Measurements from ENCODE around the gene TMEM98.

TMEM98 gene

DNA sequence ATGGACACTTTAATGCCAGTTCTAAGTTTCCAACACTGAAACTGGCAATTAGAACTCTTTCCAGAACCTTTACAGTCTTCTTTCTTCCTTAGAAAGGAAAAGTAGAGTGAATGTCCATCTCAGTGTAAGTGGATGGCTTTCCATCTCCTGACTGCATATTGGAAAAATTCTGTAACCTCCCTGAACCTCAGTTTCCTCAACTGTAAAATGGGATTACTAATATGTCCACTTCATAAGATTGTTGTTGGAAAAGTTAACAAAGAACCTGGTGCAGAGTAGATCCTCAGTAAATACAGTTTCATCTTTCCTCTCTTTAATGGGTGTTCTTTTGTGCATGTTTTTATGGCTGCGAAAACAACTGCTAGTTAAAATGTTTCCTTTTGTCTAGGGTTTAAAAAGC, 2.6 kb downstream of the TMEM98 start:
- H3K36me3 ChIP-seq (ENCODE audit: insufficient read depth, low read length): no peaks in the 10 kb centered on the region
- H3K27ac ChIP-seq (ENCODE audit: low read length): no peak overlapping the region
- DNase-seq (no peak), ATAC-seq (ENCODE audit: insufficient read depth, low read depth) (no peak)
- no peaks in the 10 kb centered on the region for H4K20me1 ChIP-seq (ENCODE audit: insufficient read depth, low read length)
- no peak for TF ChIP-seq CTCF (IDR thresholded peaks at IDR 0.05; ENCODE audit: borderline replicate concordance, extremely low read depth, low read length, poor library complexity, severe bottlenecking)
- TF ChIP-seq EZH2 (IDR thresholded peaks at IDR 0.05; ENCODE audit: borderline replicate concordance, low read depth, low read length, severe bottlenecking): no peak
- no peaks in the 10 kb centered on the region for H3K9me3 ChIP-seq (ENCODE audit: insufficient read depth, low read length, severe bottlenecking)
- no peak overlapping the region for H3K4me2 ChIP-seq (ENCODE audit: insufficient read depth, low read length)
- no peak overlapping the region for H3K4me3 ChIP-seq (ENCODE audit: low read depth in 1 of 2, low read length in 2 of 2)
- H3K9ac ChIP-seq (ENCODE audit: low read depth, low read length): no peak overlapping the region
- H3K4me1 ChIP-seq (ENCODE audit: insufficient read depth, low read length): no peaks in the 10 kb centered on the region
- H3K79me2 ChIP-seq (ENCODE audit: insufficient read depth, low read length): no peaks in the 10 kb centered on the region
- H3K27me3 ChIP-seq (ENCODE audit: insufficient read depth, low read length, poor library complexity): peaks cover 10% of the 10 kb centered on the region
- no peak overlapping the region for H2AFZ ChIP-seq (ENCODE audit: low read depth, low read length)

- H3K9me3 ChIP-seq (ENCODE audit: insufficient read depth, low read length, severe bottlenecking): no peaks in the 10 kb centered on the region
- H3K36me3 ChIP-seq (ENCODE audit: insufficient read depth, low read length): no peaks in the 10 kb centered on the region
- H3K4me2 ChIP-seq (ENCODE audit: insufficient read depth, low read length): no peak overlapping the region
Measured at GRCh38 chr17:32931686-32932085, 3.7 kb downstream of the TMEM98 start.

DNA sequence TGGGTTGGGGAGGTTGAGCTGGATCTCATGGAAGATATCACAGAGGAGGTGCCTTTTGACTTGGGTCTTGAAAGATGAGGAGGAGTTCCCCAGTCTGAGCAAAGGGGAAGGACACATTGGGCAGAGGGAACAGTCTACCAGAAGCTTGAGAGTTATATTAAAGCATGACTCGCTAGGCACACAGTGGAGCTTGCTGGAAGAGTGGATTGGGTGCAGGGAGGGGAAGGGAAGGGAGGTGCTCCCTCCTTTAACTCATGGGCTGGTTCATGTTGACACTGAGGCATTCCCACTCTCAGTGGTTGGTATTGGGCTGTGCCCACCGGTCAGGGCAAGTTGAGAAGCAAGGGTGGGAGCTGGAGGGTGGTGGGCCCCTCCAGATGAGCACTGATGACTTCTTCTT, 5.9 kb downstream of the TMEM98 start:
- no peaks in the 10 kb centered on the region for H3K9me3 ChIP-seq (ENCODE audit: insufficient read depth, low read length, severe bottlenecking)
- no peak overlapping the region for H3K9ac ChIP-seq (ENCODE audit: low read depth, low read length)
- H3K4me2 ChIP-seq (ENCODE audit: insufficient read depth, low read length): no peak overlapping the region
- H3K4me3 ChIP-seq (ENCODE audit: low read depth in 1 of 2, low read length in 2 of 2): no peak overlapping the region
- no peak overlapping the region for H3K27ac ChIP-seq (ENCODE audit: low read length)
- H4K20me1 ChIP-seq (ENCODE audit: insufficient read depth, low read length): no peaks in the 10 kb centered on the region
- peaks cover 10% of the 10 kb centered on the region for H3K27me3 ChIP-seq (ENCODE audit: insufficient read depth, low read length, poor library complexity)
- H3K79me2 ChIP-seq (ENCODE audit: insufficient read depth, low read length): no peaks in the 10 kb centered on the region
- DNase-seq (no peak), ATAC-seq (ENCODE audit: insufficient read depth, low read depth) (no peak)
- no peaks in the 10 kb centered on the region for H3K36me3 ChIP-seq (ENCODE audit: insufficient read depth, low read length)
- H3K4me1 ChIP-seq (ENCODE audit: insufficient read depth, low read length): no peaks in the 10 kb centered on the region
- no peak overlapping the region for H2AFZ ChIP-seq (ENCODE audit: low read depth, low read length)
- TF ChIP-seq EZH2 (IDR thresholded peaks at IDR 0.05; ENCODE audit: borderline replicate concordance, low read depth, low read length, severe bottlenecking) (no peak), CTCF (IDR thresholded peaks at IDR 0.05; ENCODE audit: borderline replicate concordance, extremely low read depth, low read length, poor library complexity, severe bottlenecking) (no peak)

More at GRCh38 chr17:32931686-32932085, 3.7 kb downstream of the TMEM98 start:
- no peak for DNase-seq
- Histone ChIP-seq H3K79me2 (ENCODE audit: insufficient read depth, low read length) (no peaks in the 10 kb centered on the region), H3K4me1 (ENCODE audit: insufficient read depth, low read length) (no peaks in the 10 kb centered on the region), H3K4me3 (ENCODE audit: low read depth in 1 of 2, low read length in 2 of 2) (no peak overlapping the region), H2AFZ (ENCODE audit: low read depth, low read length) (no peak overlapping the region), H4K20me1 (ENCODE audit: insufficient read depth, low read length) (no peaks in the 10 kb centered on the region), H3K9ac (ENCODE audit: low read depth, low read length) (no peak overlapping the region), H3K27ac (ENCODE audit: low read length) (no peak overlapping the region), H3K27me3 (ENCODE audit: insufficient read depth, low read length, poor library complexity) (peaks cover 10% of the 10 kb centered on the region)
- ATAC-seq (ENCODE audit: insufficient read depth, low read depth): no peak
- TF ChIP-seq CTCF (IDR thresholded peaks at IDR 0.05; ENCODE audit: borderline replicate concordance, extremely low read depth, low read length, poor library complexity, severe bottlenecking) (no peak), EZH2 (IDR thresholded peaks at IDR 0.05; ENCODE audit: borderline replicate concordance, low read depth, low read length, severe bottlenecking) (no peak)

GRCh38 chr17:32935726-32936125, 7.8 kb downstream of the TMEM98 start:
- Histone ChIP-seq H3K27ac (ENCODE audit: low read length) (no peak overlapping the region), H2AFZ (ENCODE audit: low read depth, low read length) (no peak overlapping the region), H3K9me3 (ENCODE audit: insufficient read depth, low read length, severe bottlenecking) (no peaks in the 10 kb centered on the region), H3K4me2 (ENCODE audit: insufficient read depth, low read length) (no peak overlapping the region), H3K27me3 (ENCODE audit: insufficient read depth, low read length, poor library complexity) (peaks cover 7% of the 10 kb centered on the region), H4K20me1 (ENCODE audit: insufficient read depth, low read length) (no peaks in the 10 kb centered on the region), H3K4me1 (ENCODE audit: insufficient read depth, low read length) (no peaks in the 10 kb centered on the region), H3K9ac (ENCODE audit: low read depth, low read length) (no peak overlapping the region), H3K4me3 (ENCODE audit: low read depth in 1 of 2, low read length in 2 of 2) (no peak overlapping the region), H3K36me3 (ENCODE audit: insufficient read depth, low read length) (no peaks in the 10 kb centered on the region), H3K79me2 (ENCODE audit: insufficient read depth, low read length) (no peaks in the 10 kb centered on the region)
- ATAC-seq (ENCODE audit: insufficient read depth, low read depth) (no peak), DNase-seq (no peak)
- TF ChIP-seq CTCF (IDR thresholded peaks at IDR 0.05; ENCODE audit: borderline replicate concordance, extremely low read depth, low read length, poor library complexity, severe bottlenecking) (no peak), EZH2 (IDR thresholded peaks at IDR 0.05; ENCODE audit: borderline replicate concordance, low read depth, low read length, severe bottlenecking) (no peak)

All from DND-41 (cell line).